Measurements from ENCODE around the gene SYCE1. TPM values are rescaled to one million over a fixed set of nuclear protein-coding genes. Genes with fewer than 3 reads are reported as not detected.
A peak's percentile ranks its signal among the peaks of the same experiment; 100 is the strongest.

Gene SYCE1, protein sequence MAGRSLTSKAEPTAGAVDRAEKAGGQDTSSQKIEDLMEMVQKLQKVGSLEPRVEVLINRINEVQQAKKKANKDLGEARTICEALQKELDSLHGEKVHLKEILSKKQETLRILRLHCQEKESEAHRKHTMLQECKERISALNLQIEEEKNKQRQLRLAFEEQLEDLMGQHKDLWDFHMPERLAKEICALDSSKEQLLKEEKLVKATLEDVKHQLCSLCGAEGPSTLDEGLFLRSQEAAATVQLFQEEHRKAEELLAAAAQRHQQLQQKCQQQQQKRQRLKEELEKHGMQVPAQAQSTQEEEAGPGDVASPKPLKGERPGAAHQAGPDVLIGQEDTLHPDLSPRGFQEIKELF
- under 1 TPM in 1 of 2 donors, not detected in 1; 0.33 TPM for total RNA-seq
- 1 to 10 TPM; 2.1 to 5.4 TPM for polyA plus RNA-seq

GRCh38 chr10:133565441-133566294, at the start of gene SYCE1:
SYCE1 (minus strand) TSS chr10:133565583; CDS start chr10:133565529, 54 bp downstream.
- no peak for DNase-seq (ENCODE audit: low spot score)
- no peak within 1 kb of the TSS for H3K27ac ChIP-seq (ENCODE audit: low read depth in 1 of 2, low read length in 2 of 2)
- peaks cover 0 to 5% (median 0%) of the 10 kb centered on the region in 4 donors for H3K9me3 ChIP-seq (ENCODE audit: control insufficient read depth in 4 of 4, low read length in 3 of 4)
- peaks cover 0 to 4% (median 0%) of the 10 kb centered on the region in 4 donors for H3K27me3 ChIP-seq (ENCODE audit: control insufficient read depth in 4 of 4, insufficient read depth in 4 of 4, low read length in 3 of 4)
- H3K4me1 ChIP-seq (ENCODE audit: control insufficient read depth in 4 of 4, insufficient read depth in 4 of 4, low read length in 3 of 4), result no peaks in the 10 kb centered on the region
- no peak within 1 kb of the TSS for H3K9ac ChIP-seq (ENCODE audit: low read depth in 1 of 2, low read length in 2 of 2)
- H3K36me3 ChIP-seq (ENCODE audit: control insufficient read depth in 4 of 4, insufficient read depth in 3 of 4, low read depth in 1 of 4, low read length in 3 of 4), result no peaks in the 10 kb centered on the region
- no peak for TF ChIP-seq REST (IDR thresholded peaks at IDR 0.05)
- TF ChIP-seq ZBTB33 (IDR thresholded peaks at IDR 0.05), result no peak
- TF ChIP-seq, protein P1, sequence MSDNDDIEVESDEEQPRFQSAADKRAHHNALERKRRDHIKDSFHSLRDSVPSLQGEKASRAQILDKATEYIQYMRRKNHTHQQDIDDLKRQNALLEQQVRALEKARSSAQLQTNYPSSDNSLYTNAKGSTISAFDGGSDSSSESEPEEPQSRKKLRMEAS (IDR thresholded peaks at IDR 0.05), result no peak
- no peak for TF ChIP-seq SP1 (IDR thresholded peaks at IDR 0.05)
- TF ChIP-seq RAD21 (IDR thresholded peaks at IDR 0.05), result no peak
- no peak for TF ChIP-seq NR2F2 (IDR thresholded peaks at IDR 0.05)
- TF ChIP-seq RXRA (IDR thresholded peaks at IDR 0.05), result no peak
- TF ChIP-seq YY1 (IDR thresholded peaks at IDR 0.05), result peak; percentile 54
- H3K4me3 ChIP-seq (ENCODE audit: low read depth in 1 of 3, low read length in 3 of 3), result peak within 1 kb of the TSS in 1 of 3 donors; percentile 33
- WGBS, result 53% methylated on average over 77 of the region's 77 CpGs

- H3K4me1 ChIP-seq (ENCODE audit: control insufficient read depth in 4 of 4, insufficient read depth in 4 of 4, low read length in 3 of 4), result no peaks in the 10 kb centered on the region
- H3K9ac ChIP-seq (ENCODE audit: low read depth in 1 of 2, low read length in 2 of 2), result no peak overlapping the region
- H3K4me3 ChIP-seq (ENCODE audit: low read depth in 1 of 3, low read length in 3 of 3), result no peak overlapping the region
- H3K27ac ChIP-seq (ENCODE audit: low read depth in 1 of 2, low read length in 2 of 2), result no peak overlapping the region
- TF ChIP-seq FOXA2 (IDR thresholded peaks at IDR 0.05), result no peak
- no peak for DNase-seq (ENCODE audit: low spot score)
- WGBS, result 85% methylated on average over 10 of the region's 10 CpGs
- no peaks in the 10 kb centered on the region for H3K36me3 ChIP-seq (ENCODE audit: control insufficient read depth in 4 of 4, insufficient read depth in 3 of 4, low read depth in 1 of 4, low read length in 3 of 4)
- no peaks in the 10 kb centered on the region for H3K27me3 ChIP-seq (ENCODE audit: control insufficient read depth in 4 of 4, insufficient read depth in 4 of 4, low read length in 3 of 4)
- H3K9me3 ChIP-seq (ENCODE audit: control insufficient read depth in 4 of 4, low read length in 3 of 4), result no peaks in the 10 kb centered on the region
Measured at GRCh38 chr10:133614830-133615580, 49.6 kb upstream of the SYCE1 start.

Data from liver (tissue), 9 donors.